ENCODE results near the gene ANGEL2.

Gene ANGEL2

DNA sequence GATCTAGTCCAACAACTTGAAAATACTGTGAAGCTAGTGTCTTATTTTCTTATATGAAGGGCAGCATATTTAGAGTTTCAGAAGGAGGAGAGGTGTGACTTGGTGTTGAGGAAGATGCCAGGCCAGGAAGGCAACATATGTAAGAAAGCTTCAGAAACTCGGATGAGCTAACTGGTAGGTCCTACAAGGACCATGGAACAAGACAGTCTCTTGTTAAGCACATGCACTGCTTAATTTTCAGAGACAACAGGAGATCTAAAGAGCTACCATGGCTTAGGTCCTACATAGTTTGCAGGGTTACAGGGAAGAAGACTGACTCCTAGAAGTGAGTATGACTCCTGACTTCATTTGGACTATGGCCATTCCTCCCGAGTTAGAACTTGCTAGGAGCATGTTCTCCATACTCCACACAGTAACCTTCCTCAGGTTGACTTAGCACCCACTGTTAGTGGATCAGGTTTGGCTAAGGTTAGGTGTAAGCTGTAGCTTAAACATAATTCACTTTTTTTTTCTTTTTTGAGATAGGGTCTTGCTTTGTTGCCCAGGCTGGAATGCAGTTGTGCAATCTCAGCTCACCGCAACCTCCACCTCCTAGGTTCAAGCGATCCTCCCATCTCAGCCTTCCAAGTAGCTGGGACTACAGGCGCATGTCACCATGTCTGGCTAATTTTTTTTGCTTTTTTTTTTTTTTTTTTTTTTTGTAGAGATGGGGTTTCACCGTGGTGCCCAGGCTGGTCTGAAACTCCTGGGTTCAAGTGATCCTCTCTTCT, 31.0 kb downstream of the ANGEL2 start:
- no peak overlapping the region for H3K27ac ChIP-seq (ENCODE audit: low read depth, low read length)
- H3K9me3 ChIP-seq (ENCODE audit: control insufficient read depth in 1 of 2, low read length in 2 of 2) = no peaks in the 10 kb centered on the region
- H3K36me3 ChIP-seq (ENCODE audit: control insufficient read depth in 1 of 2, insufficient read depth in 2 of 2, low read length in 2 of 2) = peaks cover 0 to 2% of the 10 kb centered on the region in 2 donors
- H3K4me3 ChIP-seq (ENCODE audit: low read depth in 1 of 2, low read length in 2 of 2) = no peak overlapping the region
- H3K4me1 ChIP-seq (ENCODE audit: control insufficient read depth in 1 of 2, insufficient read depth in 2 of 2, low read length in 2 of 2) = peaks cover 6 to 21% of the 10 kb centered on the region in 2 donors
- no peak overlapping the region for H3K9ac ChIP-seq (ENCODE audit: low read depth in 1 of 2, low read length in 2 of 2)
- no peaks in the 10 kb centered on the region for H3K27me3 ChIP-seq (ENCODE audit: control insufficient read depth in 1 of 2, insufficient read depth in 2 of 2, low read length in 2 of 2)

DNA sequence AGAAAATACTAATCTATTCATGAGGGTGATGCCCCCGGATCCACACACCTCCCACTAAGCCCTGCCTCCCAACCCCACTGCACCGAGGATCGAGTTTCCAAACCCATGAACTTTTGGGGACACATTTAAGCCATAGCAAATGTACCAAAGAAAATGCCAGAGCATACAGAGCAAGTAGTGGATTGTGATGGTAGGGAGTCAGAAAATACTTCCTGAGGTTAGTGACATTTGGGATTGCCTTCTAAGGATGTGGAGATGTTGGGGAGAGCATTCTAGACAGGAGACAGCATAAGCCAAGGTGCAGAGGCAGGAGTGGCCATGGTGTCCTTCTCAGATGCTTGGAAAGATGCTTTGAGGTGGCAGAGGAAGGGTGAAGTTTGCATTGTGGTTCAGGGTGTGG, 32.2 kb downstream of the ANGEL2 start:
- Histone ChIP-seq H3K9ac (ENCODE audit: low read depth in 1 of 2, low read length in 2 of 2) (no peak overlapping the region), H3K36me3 (ENCODE audit: control insufficient read depth in 1 of 2, insufficient read depth in 2 of 2, low read length in 2 of 2) (no peaks in the 10 kb centered on the region)

DNA sequence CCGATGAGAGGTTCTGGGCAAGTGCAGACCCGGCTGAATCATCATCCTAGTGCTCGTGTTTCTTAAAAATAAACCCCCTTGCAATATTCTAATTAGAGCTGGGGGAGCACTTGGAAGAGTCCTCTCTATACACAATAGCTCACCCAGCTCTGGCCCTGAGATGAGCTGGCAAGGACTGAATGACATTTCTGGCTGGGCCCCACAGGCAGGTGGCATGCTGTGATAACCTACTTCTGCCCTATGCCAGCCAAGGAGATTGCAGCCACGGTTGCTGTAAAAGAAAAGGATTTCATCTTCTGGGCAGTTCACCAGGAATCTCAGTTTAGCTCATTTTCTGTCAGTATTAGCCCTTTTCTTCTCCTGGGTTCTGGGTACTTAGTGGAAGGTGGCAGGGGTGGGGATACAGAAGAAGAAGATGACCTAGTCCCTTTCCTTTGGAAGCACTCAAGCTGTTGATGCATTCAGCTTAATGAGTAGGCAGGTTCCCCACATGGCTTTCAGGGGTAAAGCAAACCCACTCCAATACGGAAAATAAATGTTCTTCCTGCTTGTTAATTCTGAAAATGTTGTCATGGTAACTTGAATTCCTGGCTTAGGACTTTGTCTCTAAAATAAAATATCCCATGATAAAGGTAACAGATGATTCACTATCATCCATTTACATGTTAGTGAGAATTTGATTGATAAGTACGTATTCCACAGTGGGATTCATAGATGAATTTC, 33.1 kb downstream of the ANGEL2 start:
- Histone ChIP-seq H3K9ac (ENCODE audit: low read depth in 1 of 2, low read length in 2 of 2) (no peak overlapping the region), H3K27me3 (ENCODE audit: control insufficient read depth in 1 of 2, insufficient read depth in 2 of 2, low read length in 2 of 2) (no peaks in the 10 kb centered on the region), H3K4me3 (ENCODE audit: low read depth in 1 of 2, low read length in 2 of 2) (no peak overlapping the region), H3K4me1 (ENCODE audit: control insufficient read depth in 1 of 2, insufficient read depth in 2 of 2, low read length in 2 of 2) (peaks cover 6 to 12% of the 10 kb centered on the region in 2 donors), H3K9me3 (ENCODE audit: control insufficient read depth in 1 of 2, low read length in 2 of 2) (no peaks in the 10 kb centered on the region), H3K36me3 (ENCODE audit: control insufficient read depth in 1 of 2, insufficient read depth in 2 of 2, low read length in 2 of 2) (no peaks in the 10 kb centered on the region), H3K27ac (ENCODE audit: low read depth, low read length) (no peak overlapping the region)

More for the DNA sequence above, 32.2 kb downstream of the ANGEL2 start:
- Histone ChIP-seq H3K4me1 (ENCODE audit: control insufficient read depth in 1 of 2, insufficient read depth in 2 of 2, low read length in 2 of 2) (peaks cover 6 to 21% of the 10 kb centered on the region in 2 donors), H3K27me3 (ENCODE audit: control insufficient read depth in 1 of 2, insufficient read depth in 2 of 2, low read length in 2 of 2) (no peaks in the 10 kb centered on the region), H3K27ac (ENCODE audit: low read depth, low read length) (no peak overlapping the region), H3K4me3 (ENCODE audit: low read depth in 1 of 2, low read length in 2 of 2) (no peak overlapping the region), H3K9me3 (ENCODE audit: control insufficient read depth in 1 of 2, low read length in 2 of 2) (no peaks in the 10 kb centered on the region)

DNA sequence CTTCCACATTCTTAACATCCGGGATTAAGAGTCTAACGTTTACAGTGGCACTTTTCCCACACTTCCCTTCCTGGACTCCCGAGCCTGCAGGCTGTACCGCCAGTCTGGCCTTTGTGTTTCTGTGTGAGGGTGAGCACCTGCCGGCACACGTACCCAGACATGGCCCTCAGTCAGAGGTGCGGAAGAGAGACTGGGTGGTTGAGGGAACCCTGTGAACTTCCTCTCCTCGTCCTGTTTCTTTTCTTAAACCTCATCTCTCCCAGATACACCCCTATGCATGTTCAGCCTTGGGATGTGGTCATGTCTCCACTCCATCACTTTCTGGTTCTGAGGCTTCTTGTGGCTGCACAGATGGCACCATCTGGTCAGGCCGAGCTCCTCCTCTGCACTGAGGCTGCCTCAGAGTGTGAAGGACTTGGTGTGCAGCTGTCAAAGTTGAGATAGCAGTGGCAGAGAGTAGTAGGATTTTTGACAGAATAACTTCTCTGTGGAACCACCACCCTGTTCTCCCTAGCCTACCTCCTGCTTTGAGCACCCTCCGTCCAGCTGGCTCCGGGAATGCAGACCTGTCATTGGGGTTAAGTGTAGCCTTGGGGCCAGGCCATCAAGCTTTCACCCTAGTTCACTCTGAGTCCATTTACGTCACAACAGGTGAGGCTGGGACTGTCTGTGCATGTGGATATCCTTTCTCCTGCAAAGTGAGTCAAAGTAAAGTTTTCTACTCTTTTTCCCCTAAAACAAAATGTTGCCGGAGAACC, 33.9 kb downstream of the ANGEL2 start:
- H3K4me1 ChIP-seq (ENCODE audit: control insufficient read depth in 1 of 2, insufficient read depth in 2 of 2, low read length in 2 of 2) = peaks cover 6 to 12% of the 10 kb centered on the region in 2 donors
- no peaks in the 10 kb centered on the region for H3K36me3 ChIP-seq (ENCODE audit: control insufficient read depth in 1 of 2, insufficient read depth in 2 of 2, low read length in 2 of 2)
- no peak overlapping the region for H3K9ac ChIP-seq (ENCODE audit: low read depth in 1 of 2, low read length in 2 of 2)
- H3K9me3 ChIP-seq (ENCODE audit: control insufficient read depth in 1 of 2, low read length in 2 of 2) = no peaks in the 10 kb centered on the region
- no peak overlapping the region for H3K27ac ChIP-seq (ENCODE audit: low read depth, low read length)
- no peaks in the 10 kb centered on the region for H3K27me3 ChIP-seq (ENCODE audit: control insufficient read depth in 1 of 2, insufficient read depth in 2 of 2, low read length in 2 of 2)
- no peak overlapping the region for H3K4me3 ChIP-seq (ENCODE audit: low read depth in 1 of 2, low read length in 2 of 2)

DNA sequence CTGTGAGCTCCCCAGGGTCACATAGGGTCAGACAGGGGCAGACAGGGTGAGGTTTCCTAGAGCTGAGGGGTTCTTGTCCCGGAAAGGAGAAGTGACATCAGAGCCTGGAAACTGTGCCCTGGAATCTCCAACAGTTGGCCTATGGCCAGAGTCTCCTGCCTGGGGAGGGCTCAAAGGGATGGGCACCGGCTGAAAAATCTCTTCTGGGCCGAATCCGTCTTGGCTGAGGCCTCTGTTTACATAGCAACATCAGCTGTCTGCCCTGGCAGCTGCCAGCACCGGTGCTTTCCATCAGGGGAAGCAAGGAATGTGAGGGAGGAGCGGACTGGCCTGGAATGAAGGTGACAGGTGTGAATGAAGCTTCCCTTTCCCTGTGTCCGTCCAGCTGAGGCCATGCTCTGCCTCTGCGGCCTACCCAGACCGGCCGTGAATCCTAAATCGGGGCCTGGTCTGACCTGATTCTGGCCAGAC, 34.6 kb downstream of the ANGEL2 start:
- Histone ChIP-seq H3K4me3 (ENCODE audit: low read depth in 1 of 2, low read length in 2 of 2) (no peak overlapping the region), H3K4me1 (ENCODE audit: control insufficient read depth in 1 of 2, insufficient read depth in 2 of 2, low read length in 2 of 2) (peaks cover 6 to 12% of the 10 kb centered on the region in 2 donors), H3K27ac (ENCODE audit: low read depth, low read length) (no peak overlapping the region), H3K27me3 (ENCODE audit: control insufficient read depth in 1 of 2, insufficient read depth in 2 of 2, low read length in 2 of 2) (no peaks in the 10 kb centered on the region), H3K9me3 (ENCODE audit: control insufficient read depth in 1 of 2, low read length in 2 of 2) (no peaks in the 10 kb centered on the region), H3K36me3 (ENCODE audit: control insufficient read depth in 1 of 2, insufficient read depth in 2 of 2, low read length in 2 of 2) (no peaks in the 10 kb centered on the region), H3K9ac (ENCODE audit: low read depth in 1 of 2, low read length in 2 of 2) (no peak overlapping the region)

DNA sequence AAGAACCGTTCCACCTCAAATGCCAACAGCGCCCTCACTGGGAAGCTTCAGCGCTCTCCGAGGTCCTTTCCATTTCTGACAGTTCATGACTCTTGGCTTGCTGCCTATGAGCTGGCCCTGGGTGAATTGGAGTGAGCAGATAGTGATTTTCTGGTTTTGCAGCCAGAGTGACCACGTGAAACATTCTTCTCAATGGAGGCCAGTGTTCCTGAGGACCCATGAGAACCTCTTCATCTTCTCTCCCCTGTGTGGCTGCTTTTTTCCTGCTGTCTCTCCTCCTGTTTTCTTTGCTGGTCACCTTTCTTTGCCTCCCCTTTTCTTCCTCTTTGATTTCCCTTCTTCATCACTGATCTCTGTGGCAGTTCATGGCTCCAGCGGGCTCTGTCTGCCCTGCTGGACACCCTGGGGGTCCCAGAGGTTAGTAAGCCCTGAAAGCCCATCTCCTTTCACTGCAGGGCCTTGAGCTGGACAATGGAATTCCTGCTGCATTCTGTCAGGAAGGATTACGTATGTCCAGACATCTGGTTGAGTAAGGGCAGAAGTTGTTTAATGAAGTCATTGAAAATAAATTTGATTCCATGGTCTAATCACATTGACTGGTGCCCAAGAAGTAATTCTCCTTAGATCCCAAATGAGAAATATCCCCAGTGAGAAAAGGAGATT, 35.4 kb downstream of the ANGEL2 start:
- Histone ChIP-seq H3K36me3 (ENCODE audit: control insufficient read depth in 1 of 2, insufficient read depth in 2 of 2, low read length in 2 of 2) (no peaks in the 10 kb centered on the region), H3K27ac (ENCODE audit: low read depth, low read length) (no peak overlapping the region), H3K4me3 (ENCODE audit: low read depth in 1 of 2, low read length in 2 of 2) (no peak overlapping the region), H3K9me3 (ENCODE audit: control insufficient read depth in 1 of 2, low read length in 2 of 2) (no peaks in the 10 kb centered on the region), H3K4me1 (ENCODE audit: control insufficient read depth in 1 of 2, insufficient read depth in 2 of 2, low read length in 2 of 2) (peaks cover 6 to 12% of the 10 kb centered on the region in 2 donors), H3K9ac (ENCODE audit: low read depth in 1 of 2, low read length in 2 of 2) (no peak overlapping the region), H3K27me3 (ENCODE audit: control insufficient read depth in 1 of 2, insufficient read depth in 2 of 2, low read length in 2 of 2) (no peaks in the 10 kb centered on the region)

DNA sequence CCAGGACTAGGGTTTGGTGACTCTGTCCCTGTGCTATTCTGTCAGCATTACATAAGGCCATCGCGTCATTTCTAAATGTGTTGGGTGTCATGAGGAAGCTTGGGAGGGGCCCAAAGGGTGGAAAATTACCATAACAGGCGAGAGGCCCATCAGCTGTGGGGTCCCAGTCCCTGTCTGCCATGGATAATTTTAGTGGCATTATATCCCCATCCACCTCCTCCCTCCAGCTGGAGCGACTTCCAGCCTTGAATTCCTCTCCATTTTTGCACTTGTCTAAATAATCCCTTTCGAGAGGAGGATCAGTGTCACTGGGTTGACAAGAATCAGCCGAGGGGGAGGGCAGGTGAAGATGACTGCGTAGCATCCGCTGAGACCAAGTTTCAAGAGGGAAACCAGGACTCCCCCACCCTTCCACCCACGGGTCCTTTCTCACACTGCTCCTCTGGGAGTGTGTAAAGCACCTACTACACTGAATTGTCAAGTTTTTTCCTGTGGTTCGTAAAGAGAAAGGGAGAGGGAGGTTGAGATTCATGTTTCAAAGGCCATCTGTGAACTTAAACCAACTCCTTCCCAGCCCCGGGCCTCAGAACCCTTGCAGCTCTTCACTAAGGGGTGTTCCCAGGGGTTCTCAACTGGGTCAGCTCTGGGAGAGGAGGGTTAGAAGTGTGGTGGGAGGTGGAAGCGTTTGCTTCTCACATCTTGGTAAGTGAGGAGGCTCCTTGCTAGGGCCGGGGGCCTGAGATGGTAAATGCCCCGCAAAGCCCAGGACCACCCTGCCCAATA, 36.1 kb downstream of the ANGEL2 start:
- H3K36me3 ChIP-seq (ENCODE audit: control insufficient read depth in 1 of 2, insufficient read depth in 2 of 2, low read length in 2 of 2) = no peaks in the 10 kb centered on the region
- H3K9ac ChIP-seq (ENCODE audit: low read depth in 1 of 2, low read length in 2 of 2) = no peak overlapping the region
- peaks cover 6 to 12% of the 10 kb centered on the region in 2 donors for H3K4me1 ChIP-seq (ENCODE audit: control insufficient read depth in 1 of 2, insufficient read depth in 2 of 2, low read length in 2 of 2)
- no peak overlapping the region for H3K4me3 ChIP-seq (ENCODE audit: low read depth in 1 of 2, low read length in 2 of 2)
- H3K9me3 ChIP-seq (ENCODE audit: control insufficient read depth in 1 of 2, low read length in 2 of 2) = no peaks in the 10 kb centered on the region
- H3K27me3 ChIP-seq (ENCODE audit: control insufficient read depth in 1 of 2, insufficient read depth in 2 of 2, low read length in 2 of 2) = no peaks in the 10 kb centered on the region
- no peak overlapping the region for H3K27ac ChIP-seq (ENCODE audit: low read depth, low read length)

DNA sequence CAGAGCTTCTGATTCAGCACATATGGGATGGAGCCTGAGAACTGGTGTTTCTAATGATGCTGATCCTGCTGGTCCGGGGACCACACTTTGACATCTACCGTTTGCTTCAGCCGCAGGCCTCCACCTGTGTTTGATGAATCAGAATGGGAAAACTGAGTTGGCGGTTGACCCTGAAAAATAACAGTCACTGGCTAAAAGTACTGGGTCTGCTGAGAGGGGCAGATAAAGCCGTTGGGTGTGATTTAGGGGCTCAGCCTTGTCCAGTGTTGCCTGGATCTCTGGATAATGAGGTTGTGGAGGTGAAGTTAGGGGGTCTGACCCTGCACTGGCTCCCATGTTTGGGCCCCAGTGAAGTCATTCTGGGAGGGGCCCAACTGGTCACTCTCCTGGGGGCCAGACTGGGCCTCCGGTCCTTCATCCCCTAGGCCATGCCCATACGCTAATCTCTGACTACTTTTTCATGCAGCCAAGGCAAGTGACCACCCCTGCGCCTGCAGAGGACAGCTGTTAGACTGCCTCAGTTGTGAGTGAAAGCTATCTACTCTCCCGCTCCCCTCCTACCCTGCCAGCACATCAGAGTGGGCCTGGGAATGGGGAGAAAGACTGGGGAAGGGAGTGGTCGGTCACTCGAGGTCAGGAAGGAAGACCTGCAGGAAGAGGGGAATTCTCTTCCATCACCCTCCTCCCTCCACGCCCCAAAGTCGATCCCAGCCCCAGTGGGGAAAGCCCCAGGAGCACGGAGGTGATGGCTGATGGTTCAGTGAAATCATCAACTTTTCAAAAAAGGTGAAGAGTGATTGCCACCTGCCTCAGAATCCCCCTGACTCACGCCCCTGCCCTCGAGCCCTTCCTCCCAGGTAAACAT, 37.7 kb downstream of the ANGEL2 start:
- H3K9me3 ChIP-seq (ENCODE audit: control insufficient read depth in 1 of 2, low read length in 2 of 2) = no peaks in the 10 kb centered on the region
- H3K27me3 ChIP-seq (ENCODE audit: control insufficient read depth in 1 of 2, insufficient read depth in 2 of 2, low read length in 2 of 2) = no peaks in the 10 kb centered on the region
- no peak overlapping the region for H3K4me3 ChIP-seq (ENCODE audit: low read depth in 1 of 2, low read length in 2 of 2)
- H3K9ac ChIP-seq (ENCODE audit: low read depth in 1 of 2, low read length in 2 of 2) = no peak overlapping the region
- no peaks in the 10 kb centered on the region for H3K36me3 ChIP-seq (ENCODE audit: control insufficient read depth in 1 of 2, insufficient read depth in 2 of 2, low read length in 2 of 2)
- peaks cover 6 to 12% of the 10 kb centered on the region in 2 donors for H3K4me1 ChIP-seq (ENCODE audit: control insufficient read depth in 1 of 2, insufficient read depth in 2 of 2, low read length in 2 of 2)
- H3K27ac ChIP-seq (ENCODE audit: low read depth, low read length) = no peak overlapping the region
